ENCODE results near the gene KIF22.
A peak's percentile ranks its signal among the peaks of the same experiment; 100 is the strongest.
"Not testable (repeated sequence)": the region's sequence is repeated elsewhere in the genome, so short reads cannot be mapped to it uniquely, and the experiment has no call there.

Gene KIF22

GRCh38 chr16:29791845-29792807 is 1.6 kb downstream of the KIF22 start:
- in situ Hi-C loops (cut with MboI; ENCODE audit: low pct_unique_long_range_greater_than_20kb, low sequenced_read_pairs): no loop called here
- DNase-seq: no peak

GRCh38 chr16:29793153-29793552 is 2.6 kb downstream of the KIF22 start:
- DNase-seq; in situ Hi-C loops (cut with MboI; ENCODE audit: low pct_unique_long_range_greater_than_20kb, low sequenced_read_pairs): not testable (repeated sequence)

- no peak for DNase-seq
- in situ Hi-C loops (cut with MboI; ENCODE audit: low pct_unique_long_range_greater_than_20kb, low sequenced_read_pairs): no loop called here
These were observed 3.7 kb downstream of the KIF22 start for GRCh38 chr16:29794231-29794710.

GRCh38 chr16:29802416-29802935 is 11.9 kb downstream of the KIF22 start:
- no peak for DNase-seq
- in situ Hi-C loops (cut with MboI; ENCODE audit: low pct_unique_long_range_greater_than_20kb, low sequenced_read_pairs): no loop called here

- no peak for DNase-seq
- in situ Hi-C loops (cut with MboI; ENCODE audit: low pct_unique_long_range_greater_than_20kb, low sequenced_read_pairs): no loop called here
These were observed 13.5 kb downstream of the KIF22 start for GRCh38 chr16:29804020-29804419.

GRCh38 chr16:29804455-29805231 is 14.1 kb downstream of the KIF22 start:
- peak; percentile 34 for DNase-seq
- in situ Hi-C loops (cut with MboI; ENCODE audit: low pct_unique_long_range_greater_than_20kb, low sequenced_read_pairs): no loop called here

- in situ Hi-C loops (cut with MboI; ENCODE audit: low pct_unique_long_range_greater_than_20kb, low sequenced_read_pairs): no loop called here
- peak; percentile 98 for DNase-seq
These were observed 14.9 kb downstream of the KIF22 start for GRCh38 chr16:29805232-29806098.

- in situ Hi-C loops (cut with MboI; ENCODE audit: low pct_unique_long_range_greater_than_20kb, low sequenced_read_pairs): no loop called here
- DNase-seq: no peak
These were observed 15.6 kb downstream of the KIF22 start, which contains the start of gene MAZ for GRCh38 chr16:29806099-29806579. TSS of gene MAZ (plus strand) at chr16:29806529. CDS start at chr16:29806702, 173 bp downstream.

- in situ Hi-C loops (cut with MboI; ENCODE audit: low pct_unique_long_range_greater_than_20kb, low sequenced_read_pairs): no loop called here
- DNase-seq: peak; percentile 66
These were observed 16.3 kb downstream of the KIF22 start for GRCh38 chr16:29806641-29807425.

GRCh38 chr16:29807426-29808218 is 17.1 kb downstream of the KIF22 start:
- peak; percentile 97 for DNase-seq
- in situ Hi-C loops (cut with MboI; ENCODE audit: low pct_unique_long_range_greater_than_20kb, low sequenced_read_pairs): no loop called here

GRCh38 chr16:29808219-29808900 is 17.8 kb downstream of the KIF22 start:
- no peak for DNase-seq
- in situ Hi-C loops (cut with MboI; ENCODE audit: low pct_unique_long_range_greater_than_20kb, low sequenced_read_pairs): no loop called here

- in situ Hi-C loops (cut with MboI; ENCODE audit: low pct_unique_long_range_greater_than_20kb, low sequenced_read_pairs): no loop called here
These were observed 18.6 kb downstream of the KIF22 start for GRCh38 chr16:29809031-29809747.

GRCh38 chr16:29809850-29810698 is 19.5 kb downstream of the KIF22 start:
- in situ Hi-C loops (cut with MboI; ENCODE audit: low pct_unique_long_range_greater_than_20kb, low sequenced_read_pairs): no loop called here
- peak; percentile 74 for DNase-seq

More at GRCh38 chr16:29809031-29809747, 18.6 kb downstream of the KIF22 start:
- DNase-seq: no peak

- in situ Hi-C loops (cut with MboI; ENCODE audit: low pct_unique_long_range_greater_than_20kb, low sequenced_read_pairs): no loop called here
- no peak for DNase-seq
These were observed 20.2 kb downstream of the KIF22 start for GRCh38 chr16:29810699-29811169.

All from KBM-7 (cell line).